ENCODE results near the gene MAST2.

DNA sequence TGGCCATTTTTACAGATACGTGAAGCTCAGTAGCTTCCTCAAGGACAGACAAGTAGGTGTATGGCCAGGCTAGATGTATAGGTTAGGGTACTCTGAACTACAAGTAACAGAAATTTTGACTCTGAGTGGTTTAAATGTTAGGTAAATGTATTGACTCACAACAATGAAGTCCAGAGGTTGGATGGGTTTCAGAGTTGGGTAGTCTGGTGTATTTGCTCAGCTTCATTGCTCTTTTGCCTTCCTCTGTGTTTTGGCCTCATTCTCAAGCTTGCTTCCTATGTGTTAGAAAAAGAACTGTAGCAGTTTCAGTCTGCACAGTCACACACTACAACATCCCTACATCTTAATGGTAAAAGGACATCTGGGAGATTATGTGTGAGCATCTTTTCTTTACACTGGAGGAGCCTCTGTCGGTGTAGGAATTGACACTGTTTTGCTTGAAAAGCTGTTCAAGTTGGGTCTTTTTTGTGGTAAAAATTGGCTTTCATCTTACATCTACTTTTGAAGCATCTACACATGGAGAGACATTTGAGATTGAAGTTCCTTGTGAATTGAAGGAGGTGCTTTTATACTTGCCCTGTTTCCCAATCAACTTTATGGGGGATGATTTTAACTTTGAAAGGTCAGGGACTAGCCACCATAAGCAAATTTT lies 64.4 kb downstream of the MAST2 start:
- no peak for TF ChIP-seq EZH2 (IDR thresholded peaks at IDR 0.05; ENCODE audit: borderline replicate concordance, low read depth, low read length, poor library complexity, severe bottlenecking)
- TF ChIP-seq, protein P1, sequence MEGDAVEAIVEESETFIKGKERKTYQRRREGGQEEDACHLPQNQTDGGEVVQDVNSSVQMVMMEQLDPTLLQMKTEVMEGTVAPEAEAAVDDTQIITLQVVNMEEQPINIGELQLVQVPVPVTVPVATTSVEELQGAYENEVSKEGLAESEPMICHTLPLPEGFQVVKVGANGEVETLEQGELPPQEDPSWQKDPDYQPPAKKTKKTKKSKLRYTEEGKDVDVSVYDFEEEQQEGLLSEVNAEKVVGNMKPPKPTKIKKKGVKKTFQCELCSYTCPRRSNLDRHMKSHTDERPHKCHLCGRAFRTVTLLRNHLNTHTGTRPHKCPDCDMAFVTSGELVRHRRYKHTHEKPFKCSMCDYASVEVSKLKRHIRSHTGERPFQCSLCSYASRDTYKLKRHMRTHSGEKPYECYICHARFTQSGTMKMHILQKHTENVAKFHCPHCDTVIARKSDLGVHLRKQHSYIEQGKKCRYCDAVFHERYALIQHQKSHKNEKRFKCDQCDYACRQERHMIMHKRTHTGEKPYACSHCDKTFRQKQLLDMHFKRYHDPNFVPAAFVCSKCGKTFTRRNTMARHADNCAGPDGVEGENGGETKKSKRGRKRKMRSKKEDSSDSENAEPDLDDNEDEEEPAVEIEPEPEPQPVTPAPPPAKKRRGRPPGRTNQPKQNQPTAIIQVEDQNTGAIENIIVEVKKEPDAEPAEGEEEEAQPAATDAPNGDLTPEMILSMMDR (conservative IDR thresholded peaks at IDR 0.05; ENCODE audit: low read depth, low read length) = no peak

Measured in A673 (cell line).